Trophoblast cell (in vitro differentiated cells and primary cell): ENCODE results near the gene MAP7D3.
A peak's percentile ranks its signal among the peaks of the same experiment; 100 is the strongest.

Source experiments
- DNase-seq, 2 donors: peaks; one replicate each; pipeline ENCODE4 v3.0.0-alpha.2; 2016
- H2AFZ ChIP-seq: 2 replicates; pipeline ENCODE4 v1.6.1; 2013; ENCODE audit warnings: low read length, moderate library complexity, mild to moderate bottlenecking; ENCODE audit not compliant: insufficient read depth, poor library complexity
- H2AK5ac ChIP-seq: 2 replicates; pipeline ENCODE4 v1.6.1; 2013; ENCODE audit warnings: mild to moderate bottlenecking, low read length
- H2BK120ac ChIP-seq: 2 replicates; pipeline ENCODE4 v1.6.1; 2013; ENCODE audit warnings: low read length, mild to moderate bottlenecking, moderate library complexity; ENCODE audit not compliant: insufficient read depth, poor library complexity
- H2BK12ac ChIP-seq: 2 replicates; pipeline ENCODE4 v1.6.1; 2013; ENCODE audit warnings: mild to moderate bottlenecking, low read length, moderate library complexity
- H2BK5ac ChIP-seq: 2 replicates; pipeline ENCODE4 v1.6.1; 2013; ENCODE audit warnings: low read length, low read depth, moderate library complexity, mild to moderate bottlenecking; ENCODE audit not compliant: poor library complexity
- H3K14ac ChIP-seq: 2 replicates; pipeline ENCODE4 v1.6.1; 2013; ENCODE audit warnings: mild to moderate bottlenecking, low read length
- H3K18ac ChIP-seq: 2 replicates; pipeline ENCODE4 v1.6.1; 2013; ENCODE audit warnings: mild to moderate bottlenecking, low read length
- H3K23ac ChIP-seq: 2 replicates; pipeline ENCODE4 v1.6.1; 2013; ENCODE audit warnings: low read length
- H3K27ac ChIP-seq: 2 replicates; pipeline ENCODE4 v1.5.1; 2013; ENCODE audit warnings: low read depth, mild to moderate bottlenecking, inconsistent platforms, low read length, moderate library complexity
- H3K27me3 ChIP-seq: 2 replicates; pipeline ENCODE4 v1.6.1; 2013; ENCODE audit warnings: inconsistent platforms, mild to moderate bottlenecking, low read length, moderate library complexity; ENCODE audit not compliant: insufficient read depth
- H3K36me3 ChIP-seq, 2 experiments: 1 replicate in 1 of 2; 2 replicates in 1 of 2; pipeline ENCODE4 v1.6.1; 2013; ENCODE audit warnings: low read length in 2 of 2, mild to moderate bottlenecking in 2 of 2, moderate library complexity in 1 of 2; ENCODE audit not compliant: insufficient read depth in 2 of 2, control insufficient read depth in 1 of 2
- H3K4ac ChIP-seq: 2 replicates; pipeline ENCODE4 v1.6.1; 2013; ENCODE audit warnings: low read depth, mild to moderate bottlenecking, low read length, moderate library complexity
- H3K4me1 ChIP-seq, 2 experiments: 1 replicate in 1 of 2; 2 replicates in 1 of 2; pipeline ENCODE4 v1.6.1; 2013; ENCODE audit warnings: low read length in 2 of 2, mild to moderate bottlenecking in 2 of 2, moderate library complexity in 1 of 2; ENCODE audit not compliant: insufficient read depth in 2 of 2, control insufficient read depth in 1 of 2
- H3K4me2 ChIP-seq: 2 replicates; pipeline ENCODE4 v1.6.1; 2013; ENCODE audit warnings: inconsistent platforms, mild to moderate bottlenecking, low read length, moderate library complexity
- H3K4me3 ChIP-seq: 2 replicates; pipeline ENCODE4 v1.5.1; 2013; ENCODE audit warnings: mild to moderate bottlenecking, low read depth, low read length, inconsistent platforms
- H3K79me1 ChIP-seq: one replicate; pipeline ENCODE4 v1.6.1; 2013; ENCODE audit warnings: low read length
- H3K79me2 ChIP-seq: 2 replicates; pipeline ENCODE4 v1.6.1; 2013; ENCODE audit warnings: low read length, mild to moderate bottlenecking; ENCODE audit not compliant: control insufficient read depth, insufficient read depth, poor library complexity
- H3K9ac ChIP-seq: 2 replicates; pipeline ENCODE4 v1.6.1; 2013; ENCODE audit warnings: mild to moderate bottlenecking, low read length
- H3K9me3 ChIP-seq: 2 replicates; pipeline ENCODE4 v1.6.1; 2013; ENCODE audit warnings: low read depth, mild to moderate bottlenecking, control low read depth, inconsistent platforms, low read length; ENCODE audit not compliant: insufficient read depth
- H4K12ac ChIP-seq: 2 replicates; pipeline ENCODE4 v1.6.1; 2013; ENCODE audit warnings: low read depth, mild to moderate bottlenecking, low read length, moderate library complexity
- H4K8ac ChIP-seq: 2 replicates; pipeline ENCODE4 v1.6.1; 2013; ENCODE audit warnings: low read depth, mild to moderate bottlenecking, low read length, moderate library complexity
- H4K91ac ChIP-seq: one replicate; pipeline ENCODE4 v1.6.1; 2013; ENCODE audit warnings: low read depth, mild to moderate bottlenecking, low read length, moderate library complexity
- WGBS: extraction: QIAGEN DNeasy Blood & Tissue Kit; methylation state at CpG from one replicate; pipeline ENCODE4 v1.1.7; 2013; ENCODE audit warnings: missing lambda C conversion rate; ENCODE audit not compliant: insufficient read length, insufficient coverage; ENCODE audit errors: extremely low coverage; 5-methylcytosine and 5-hydroxymethylcytosine counted together

MAP7D3 gene

GRCh38 chrX:136215559-136215958 is 35.6 kb downstream of the MAP7D3 start:
- Histone ChIP-seq H2BK5ac (no peak overlapping the region), H3K4me2 (no peak overlapping the region), H3K23ac (no peak overlapping the region), H3K18ac (no peak overlapping the region), H3K14ac (no peak overlapping the region), H3K4ac (no peak overlapping the region), H2AK5ac (no peak overlapping the region), H4K12ac (no peak overlapping the region), H2AFZ (no peak overlapping the region), H3K4me1 (peaks cover 6 to 10% of the 10 kb centered on the region in 2 experiments), H3K79me1 (no peaks in the 10 kb centered on the region), H3K36me3 (no peaks in the 10 kb centered on the region), H3K9ac (no peak overlapping the region), H2BK12ac (no peak overlapping the region), H4K91ac (no peak overlapping the region), H3K27ac (no peak overlapping the region), H3K4me3 (no peak overlapping the region), H4K8ac (no peak overlapping the region), H3K79me2 (no peaks in the 10 kb centered on the region), H2BK120ac (no peak overlapping the region), H3K27me3 (no peaks in the 10 kb centered on the region), H3K9me3 (no peaks in the 10 kb centered on the region)
- DNase-seq, result no peak

GRCh38 chrX:136214551-136214950 is 36.6 kb downstream of the MAP7D3 start:
- Histone ChIP-seq H3K18ac (no peak overlapping the region), H4K12ac (no peak overlapping the region), H3K4me2 (peak overlapping the region; percentile 30), H3K4me3 (no peak overlapping the region), H4K8ac (no peak overlapping the region), H3K4me1 (peaks cover 6 to 8% of the 10 kb centered on the region in 2 experiments), H3K27ac (no peak overlapping the region), H3K36me3 (no peaks in the 10 kb centered on the region), H3K14ac (no peak overlapping the region), H3K79me2 (no peaks in the 10 kb centered on the region), H3K9me3 (no peaks in the 10 kb centered on the region), H2AFZ (no peak overlapping the region), H3K23ac (no peak overlapping the region), H4K91ac (no peak overlapping the region), H2BK12ac (no peak overlapping the region), H2AK5ac (no peak overlapping the region), H3K27me3 (no peaks in the 10 kb centered on the region), H2BK5ac (no peak overlapping the region), H2BK120ac (no peak overlapping the region), H3K9ac (no peak overlapping the region), H3K4ac (no peak overlapping the region), H3K79me1 (no peaks in the 10 kb centered on the region)
- WGBS, result no CpG with 5 or more reads among the region's 7 CpGs
- peak; percentile 73 to 86 for DNase-seq

GRCh38 chrX:136212557-136213111 is 38.6 kb downstream of the MAP7D3 start:
- H4K91ac ChIP-seq, result no peak overlapping the region
- H2BK12ac ChIP-seq, result no peak overlapping the region
- no peak overlapping the region for H2BK120ac ChIP-seq
- no peak overlapping the region for H3K23ac ChIP-seq
- H3K27me3 ChIP-seq, result no peaks in the 10 kb centered on the region
- H3K4ac ChIP-seq, result no peak overlapping the region
- DNase-seq, result no peak
- no peak overlapping the region for H4K8ac ChIP-seq
- H3K79me1 ChIP-seq, result no peaks in the 10 kb centered on the region
- no peak overlapping the region for H3K4me3 ChIP-seq
- no peak overlapping the region for H3K27ac ChIP-seq
- no peak overlapping the region for H2AK5ac ChIP-seq
- no peak overlapping the region for H2BK5ac ChIP-seq
- no peak overlapping the region for H4K12ac ChIP-seq
- no peak overlapping the region for H2AFZ ChIP-seq
- H3K18ac ChIP-seq, result no peak overlapping the region
- no peaks in the 10 kb centered on the region for H3K79me2 ChIP-seq
- no peak overlapping the region for H3K9ac ChIP-seq
- WGBS, result no CpG with 5 or more reads among the region's 17 CpGs
- H3K36me3 ChIP-seq, result no peaks in the 10 kb centered on the region
- H3K4me1 ChIP-seq, result peaks cover 6 to 8% of the 10 kb centered on the region in 2 experiments
- no peaks in the 10 kb centered on the region for H3K9me3 ChIP-seq
- no peak overlapping the region for H3K14ac ChIP-seq
- no peak overlapping the region for H3K4me2 ChIP-seq

- Histone ChIP-seq H3K27me3 (no peaks in the 10 kb centered on the region), H3K79me2 (no peaks in the 10 kb centered on the region), H2BK5ac (no peak overlapping the region), H3K4me2 (no peak overlapping the region), H3K18ac (no peak overlapping the region), H3K14ac (no peak overlapping the region), H3K9me3 (no peaks in the 10 kb centered on the region), H3K4me1 (peaks cover 6 to 8% of the 10 kb centered on the region in 2 experiments), H2AFZ (no peak overlapping the region), H3K4me3 (no peak overlapping the region), H4K91ac (no peak overlapping the region), H4K8ac (no peak overlapping the region), H4K12ac (no peak overlapping the region), H2BK120ac (no peak overlapping the region), H3K23ac (no peak overlapping the region), H2AK5ac (no peak overlapping the region), H3K27ac (no peak overlapping the region), H3K9ac (no peak overlapping the region), H3K79me1 (no peaks in the 10 kb centered on the region), H3K4ac (no peak overlapping the region), H2BK12ac (no peak overlapping the region), H3K36me3 (no peaks in the 10 kb centered on the region)
- WGBS, result no CpG with 5 or more reads among the region's 11 CpGs
- DNase-seq, result no peak
These were observed 39.2 kb downstream of the MAP7D3 start for GRCh38 chrX:136211766-136212556.
